Ramos (cell line): ENCODE data around the gene REC114.
"Not testable (repeated sequence)": the region's sequence is repeated elsewhere in the genome, so short reads cannot be mapped to it uniquely, and the experiment has no call there.

Experiments used
- in situ Hi-C: fragments of 300-500 bp; cut with MboI; formaldehyde crosslinking; loops from one replicate; pipeline ENCODE4 v1.14.3; 2022; ENCODE audit warnings: low sequenced_read_pairs; ENCODE audit not compliant: unreplicated experiment

Gene REC114

GRCh38 chr15:73442968-73443367 is at the start of gene REC114:
REC114 (plus strand) TSS chr15:73443164; CDS start chr15:73443186, 22 bp downstream.
- in situ Hi-C loops = no loop called here

GRCh38 chr15:73393336-73393735 is 49.6 kb upstream of the REC114 start:
- in situ Hi-C loops = no loop called here

- in situ Hi-C loops = no loop called here
Observed at GRCh38 chr15:73394782-73395181, 48.2 kb upstream of the REC114 start.

GRCh38 chr15:73395671-73396070 is 47.3 kb upstream of the REC114 start:
- in situ Hi-C loops = no loop called here

- in situ Hi-C loops = no loop called here
Observed at GRCh38 chr15:73397461-73397860, 45.5 kb upstream of the REC114 start.

GRCh38 chr15:73398861-73399260 is 44.1 kb upstream of the REC114 start:
- in situ Hi-C loops = no loop called here

GRCh38 chr15:73400222-73400621 is 42.7 kb upstream of the REC114 start:
- in situ Hi-C loops = not testable (repeated sequence)

- in situ Hi-C loops = no loop called here
Observed at GRCh38 chr15:73403171-73403570, 39.8 kb upstream of the REC114 start.

GRCh38 chr15:73414876-73415275 is 28.1 kb upstream of the REC114 start:
- in situ Hi-C loops = no loop called here

- in situ Hi-C loops = no loop called here
Observed at GRCh38 chr15:73424506-73424905, 18.5 kb upstream of the REC114 start.

- in situ Hi-C loops = no loop called here
Observed at GRCh38 chr15:73425510-73425909, 17.5 kb upstream of the REC114 start.

GRCh38 chr15:73426323-73426994 is 16.5 kb upstream of the REC114 start:
- in situ Hi-C loops = no loop called here

GRCh38 chr15:73431329-73431728 is 11.6 kb upstream of the REC114 start:
- in situ Hi-C loops = not testable (repeated sequence)

- in situ Hi-C loops = no loop called here
Observed at GRCh38 chr15:73433873-73434272, 9.1 kb upstream of the REC114 start.

GRCh38 chr15:73436613-73437012 is 6.4 kb upstream of the REC114 start:
- in situ Hi-C loops = no loop called here

GRCh38 chr15:73437543-73438109 is 5.3 kb upstream of the REC114 start:
- in situ Hi-C loops = no loop called here

GRCh38 chr15:73438651-73439050 is 4.3 kb upstream of the REC114 start:
- in situ Hi-C loops = no loop called here

- in situ Hi-C loops = no loop called here
Observed at GRCh38 chr15:73440571-73440970, 2.4 kb upstream of the REC114 start.

GRCh38 chr15:73442421-73442820 is 543 bp upstream of the REC114 start:
- in situ Hi-C loops = no loop called here

- in situ Hi-C loops = not testable (repeated sequence)
Observed at GRCh38 chr15:73447471-73447870, 4.5 kb downstream of the REC114 start.

- in situ Hi-C loops = not testable (repeated sequence)
Observed at GRCh38 chr15:73448158-73448758, 5.3 kb downstream of the REC114 start.

- in situ Hi-C loops = not testable (repeated sequence)
Observed at GRCh38 chr15:73449980-73450379, 7.0 kb downstream of the REC114 start.
